GM21737 (cell line): Measurements from ENCODE around the gene PANX2.
A peak's percentile ranks its signal among the peaks of the same experiment; 100 is the strongest.
"Not testable (repeated sequence)": the region's sequence is repeated elsewhere in the genome, so short reads cannot be mapped to it uniquely, and the experiment has no call there.

Source experiments
- ATAC-seq: cut with Tn5 transposase; IDR thresholded peaks from one replicate; pipeline ENCODE4 v1.9.1; 2021; ENCODE audit warnings: mild to moderate bottlenecking, moderate library complexity; ENCODE audit not compliant: unreplicated experiment

The PANX2 gene

GRCh38 chr22:50197000-50197800 is 26.7 kb downstream of the PANX2 start:
- ATAC-seq: no peak

GRCh38 chr22:50197856-50198623 is 27.5 kb downstream of the PANX2 start:
- ATAC-seq: no peak

GRCh38 chr22:50198624-50199017 is 28.1 kb downstream of the PANX2 start:
- ATAC-seq: no peak

- ATAC-seq: no peak
These were observed 28.8 kb downstream of the PANX2 start for GRCh38 chr22:50199251-50199721.

- no peak for ATAC-seq
These were observed 29.4 kb downstream of the PANX2 start for GRCh38 chr22:50199829-50200460.

GRCh38 chr22:50200461-50201190 is 30.1 kb downstream of the PANX2 start, which contains the start of gene SELENOO:
Gene SELENOO (plus strand): TSS chr22:50201011. CDS start chr22:50201037, 26 bp downstream.
- ATAC-seq: peak; percentile 61

- ATAC-seq: peak; percentile 19
These were observed 30.9 kb downstream of the PANX2 start for GRCh38 chr22:50201191-50202129.

GRCh38 chr22:50202130-50202666 is 31.7 kb downstream of the PANX2 start:
- ATAC-seq: no peak

GRCh38 chr22:50203288-50203687 is 32.8 kb downstream of the PANX2 start:
- ATAC-seq: no peak

- no peak for ATAC-seq
These were observed 34.0 kb downstream of the PANX2 start for GRCh38 chr22:50204571-50204970.

- ATAC-seq: not testable (repeated sequence)
These were observed 34.5 kb downstream of the PANX2 start for GRCh38 chr22:50204998-50205397.

- ATAC-seq: no peak
These were observed 35.4 kb downstream of the PANX2 start for GRCh38 chr22:50205781-50206569.

GRCh38 chr22:50206599-50206998 is 36.1 kb downstream of the PANX2 start:
- ATAC-seq: no peak

GRCh38 chr22:50207383-50208140 is 37.0 kb downstream of the PANX2 start:
- ATAC-seq: no peak

GRCh38 chr22:50208430-50208938 is 38.0 kb downstream of the PANX2 start:
- ATAC-seq: no peak

GRCh38 chr22:50208939-50209892 is 38.7 kb downstream of the PANX2 start:
- ATAC-seq: no peak
